ENCODE results near the gene KCNAB1.

KCNAB1 gene

GRCh38 chr3:156511987-156512677, 391.8 kb downstream of the KCNAB1 start:
- DNase-seq, result no peak

- no peak for DNase-seq
Measured at GRCh38 chr3:156513619-156514018, 393.2 kb downstream of the KCNAB1 start.

- no peak for DNase-seq
Measured at GRCh38 chr3:156516284-156516683, 395.9 kb downstream of the KCNAB1 start.

- no peak for DNase-seq
Measured at GRCh38 chr3:156516961-156517360, 396.6 kb downstream of the KCNAB1 start.

GRCh38 chr3:156518726-156519125, 398.3 kb downstream of the KCNAB1 start:
- no peak for DNase-seq

- DNase-seq, result no peak
Measured at GRCh38 chr3:156519758-156520162, 399.4 kb downstream of the KCNAB1 start.

- DNase-seq, result no peak
Measured at GRCh38 chr3:156522673-156523072, 402.3 kb downstream of the KCNAB1 start.

GRCh38 chr3:156525808-156526207, 405.4 kb downstream of the KCNAB1 start:
- DNase-seq, result no peak

- DNase-seq, result no peak
Measured at GRCh38 chr3:156527060-156527459, 406.7 kb downstream of the KCNAB1 start.

- DNase-seq, result no peak
Measured at GRCh38 chr3:156530980-156531379, 410.6 kb downstream of the KCNAB1 start.

GRCh38 chr3:156532730-156533129, 412.4 kb downstream of the KCNAB1 start:
- DNase-seq, result no peak

- no peak for DNase-seq
Measured at GRCh38 chr3:156533205-156533604, 412.8 kb downstream of the KCNAB1 start.

- DNase-seq, result no peak
Measured at GRCh38 chr3:156535162-156535627, 414.8 kb downstream of the KCNAB1 start.

- no peak for DNase-seq
Measured at GRCh38 chr3:156535798-156536197, 415.4 kb downstream of the KCNAB1 start.

GRCh38 chr3:156536524-156537316, 416.3 kb downstream of the KCNAB1 start:
- DNase-seq, result no peak

- DNase-seq, result no peak
Measured at GRCh38 chr3:156539051-156539450, 418.7 kb downstream of the KCNAB1 start.

GRCh38 chr3:156539802-156540201, 419.4 kb downstream of the KCNAB1 start:
- no peak for DNase-seq

- no peak for DNase-seq
Measured at GRCh38 chr3:156542101-156543042, 422.0 kb downstream of the KCNAB1 start.

- DNase-seq, result no peak
Measured at GRCh38 chr3:156543043-156543555, 422.7 kb downstream of the KCNAB1 start.

GRCh38 chr3:156547637-156548036, 427.3 kb downstream of the KCNAB1 start:
- no peak for DNase-seq

GRCh38 chr3:156548041-156548687, 427.8 kb downstream of the KCNAB1 start:
- no peak for DNase-seq

GRCh38 chr3:156548902-156549301, 428.5 kb downstream of the KCNAB1 start:
- no peak for DNase-seq

Measured in CD4-positive, alpha-beta T cell treated with Interleukin-17A for 1 hour (primary cell).